HG03175 (cell line): ENCODE results near the gene MARS2.
"Not testable (repeated sequence)": the region's sequence is repeated elsewhere in the genome, so short reads cannot be mapped to it uniquely, and the experiment has no call there.

Experiments used
- ATAC-seq: cut with Tn5 transposase; IDR thresholded peaks from one replicate; pipeline ENCODE4 v1.9.1; 2021; ENCODE audit warnings: mild to moderate bottlenecking, moderate library complexity; ENCODE audit not compliant: unreplicated experiment

Gene MARS2

DNA sequence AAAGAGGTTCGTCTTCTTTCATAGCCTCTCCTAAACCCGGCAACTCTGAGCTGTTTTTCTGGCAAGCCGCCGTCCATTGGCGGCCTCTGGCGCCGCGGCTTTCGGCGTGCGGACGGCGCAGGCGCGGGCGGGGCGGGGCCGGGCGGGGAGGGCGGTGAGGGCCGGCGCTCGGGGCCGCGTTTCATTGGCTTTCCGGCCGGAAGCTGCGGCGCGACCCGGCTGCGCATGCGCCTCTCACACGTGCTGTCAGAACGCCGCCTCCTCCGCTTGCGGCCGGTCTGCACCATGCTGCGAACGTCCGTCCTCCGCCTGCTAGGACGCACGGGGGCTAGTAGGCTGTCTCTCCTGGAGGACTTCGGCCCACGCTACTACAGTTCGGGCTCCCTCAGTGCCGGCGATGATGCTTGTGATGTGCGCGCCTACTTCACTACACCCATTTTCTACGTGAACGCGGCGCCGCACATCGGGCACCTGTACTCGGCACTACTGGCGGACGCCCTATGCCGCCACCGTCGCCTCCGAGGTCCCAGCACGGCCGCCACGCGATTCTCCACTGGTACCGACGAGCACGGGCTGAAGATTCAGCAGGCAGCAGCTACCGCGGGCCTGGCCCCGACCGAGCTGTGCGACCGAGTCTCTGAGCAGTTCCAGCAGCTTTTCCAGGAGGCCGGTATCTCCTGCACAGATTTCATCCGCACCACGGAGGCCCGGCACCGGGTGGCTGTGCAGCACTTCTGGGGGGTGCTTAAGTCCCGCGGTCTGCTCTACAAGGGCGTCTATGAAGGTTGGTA, at the start of gene MARS2:
Gene MARS2 (plus strand): TSS at position 249 of the 791 bp plus-strand sequence. CDS start 37 bp downstream, at position 286.
- peak; percentile 83 for ATAC-seq

DNA sequence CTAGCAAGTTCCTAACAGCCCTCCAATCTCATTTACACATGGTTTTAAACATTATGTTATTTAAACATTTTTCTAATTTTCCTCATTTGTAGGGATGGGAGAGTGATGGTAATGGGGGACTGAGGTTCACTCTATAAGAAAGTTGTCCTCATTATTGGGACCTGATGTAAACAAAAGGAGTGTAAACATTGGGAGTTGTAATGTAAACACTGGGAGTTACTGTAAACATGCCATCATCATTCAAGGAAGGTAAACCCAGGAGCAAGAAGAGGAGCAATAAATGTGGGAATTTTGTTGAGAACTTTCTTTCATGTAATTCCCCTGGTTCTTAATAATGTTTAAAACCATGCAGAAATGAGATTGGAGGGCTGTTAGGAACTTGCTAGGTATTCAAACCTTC, 47.6 kb upstream of the MARS2 start:
- no peak for ATAC-seq

DNA sequence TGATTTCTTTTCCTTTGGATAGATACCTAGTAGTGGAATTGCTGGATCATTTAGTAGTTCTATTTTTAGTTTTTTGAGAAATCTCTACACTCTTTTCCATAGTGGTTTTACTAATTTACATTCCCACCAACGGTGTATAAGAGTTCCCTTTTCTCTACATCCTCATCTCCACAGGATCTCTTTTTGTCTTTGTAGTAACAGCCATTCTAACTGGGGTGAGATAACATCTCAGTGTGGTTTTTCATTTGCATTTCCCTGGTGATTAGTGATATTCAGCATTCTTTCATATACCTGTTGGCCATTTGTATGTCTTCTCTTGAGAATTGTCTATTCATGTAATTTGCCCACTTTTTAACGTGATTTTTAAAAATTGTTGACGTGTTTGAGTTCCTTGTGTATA, 43.5 kb upstream of the MARS2 start:
- no peak for ATAC-seq

DNA sequence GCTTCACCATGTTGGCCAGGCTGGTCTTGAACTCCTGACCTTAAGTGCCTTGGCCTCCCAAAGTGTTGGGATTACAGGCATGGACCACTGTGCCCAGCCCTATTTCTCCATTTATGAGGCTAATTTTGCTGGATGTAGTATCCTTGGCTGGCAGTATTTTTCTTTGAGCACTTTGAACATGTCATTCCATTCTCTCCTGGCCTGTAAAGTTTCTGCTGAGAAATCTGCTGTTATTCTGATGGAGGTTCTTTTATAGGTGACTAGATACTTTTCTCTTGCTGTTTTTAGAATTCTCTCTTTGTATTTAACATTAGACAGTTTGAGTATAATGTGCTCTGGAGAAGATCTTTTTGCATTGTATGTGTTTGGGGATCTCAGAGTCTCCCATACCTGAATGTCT, 38.9 kb upstream of the MARS2 start:
- ATAC-seq = no peak

DNA sequence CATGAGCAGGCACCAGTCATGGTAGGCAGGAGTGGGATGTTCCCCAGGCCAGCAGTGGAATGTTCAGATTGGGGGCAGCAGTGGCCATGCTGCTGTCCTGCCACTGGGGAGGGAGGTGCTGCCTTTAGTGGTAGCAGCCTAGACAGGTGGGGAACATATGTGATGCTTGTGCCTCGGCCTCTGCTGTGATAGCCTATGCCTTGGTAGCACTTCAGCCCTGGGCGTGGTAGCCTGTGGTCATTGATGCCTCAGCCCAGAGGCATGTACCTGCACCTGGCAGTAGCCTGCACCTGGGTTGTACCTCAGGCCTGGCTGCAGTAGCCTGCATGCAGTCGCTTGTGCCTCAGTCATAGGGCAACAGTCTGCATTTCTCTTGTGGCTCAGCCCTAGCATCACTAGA, 36.9 kb upstream of the MARS2 start:
- ATAC-seq = no peak

DNA sequence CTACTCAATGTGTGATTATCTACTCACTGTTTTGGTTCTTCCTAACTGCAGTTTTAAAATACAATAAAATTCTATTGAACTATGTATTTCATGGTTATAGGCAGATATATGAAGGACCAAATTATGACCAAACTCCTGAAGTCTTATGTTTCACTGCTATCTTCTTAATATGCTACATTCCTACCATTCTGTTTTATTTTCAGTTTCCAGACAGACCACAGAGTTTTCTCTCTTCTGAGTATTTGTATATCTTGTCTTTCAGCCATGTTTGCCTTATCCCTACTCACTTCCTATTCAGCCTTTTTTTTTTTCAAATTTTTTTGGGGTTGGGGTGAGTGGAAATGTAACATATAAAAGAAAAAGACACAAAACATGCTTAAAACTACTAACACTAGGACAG, 36.1 kb upstream of the MARS2 start:
- no peak for ATAC-seq

DNA sequence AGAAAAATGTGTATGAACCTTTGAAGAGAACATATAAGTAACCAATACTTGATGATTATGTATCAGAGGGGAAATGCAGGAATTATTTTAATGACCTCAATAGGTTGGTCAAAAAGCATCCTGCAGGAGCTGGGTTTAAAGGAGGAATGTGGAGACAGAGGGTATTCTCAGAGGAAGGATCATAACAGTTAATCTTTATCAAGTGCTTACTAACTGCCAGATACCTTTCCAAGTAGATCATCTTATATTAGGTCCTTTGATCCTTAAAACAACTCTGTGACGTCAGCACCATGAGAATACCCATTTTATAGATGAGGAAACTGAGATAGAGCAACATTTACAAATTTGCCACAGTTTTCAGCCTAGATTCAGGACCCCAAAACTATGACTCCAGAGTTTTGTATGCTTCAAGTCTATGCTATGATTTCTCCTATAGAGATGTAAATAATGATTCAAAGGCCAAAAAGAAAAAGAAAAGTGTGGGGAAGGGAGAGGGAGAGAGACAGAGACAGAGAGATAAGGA, 32.7 kb upstream of the MARS2 start:
- ATAC-seq = no peak

DNA sequence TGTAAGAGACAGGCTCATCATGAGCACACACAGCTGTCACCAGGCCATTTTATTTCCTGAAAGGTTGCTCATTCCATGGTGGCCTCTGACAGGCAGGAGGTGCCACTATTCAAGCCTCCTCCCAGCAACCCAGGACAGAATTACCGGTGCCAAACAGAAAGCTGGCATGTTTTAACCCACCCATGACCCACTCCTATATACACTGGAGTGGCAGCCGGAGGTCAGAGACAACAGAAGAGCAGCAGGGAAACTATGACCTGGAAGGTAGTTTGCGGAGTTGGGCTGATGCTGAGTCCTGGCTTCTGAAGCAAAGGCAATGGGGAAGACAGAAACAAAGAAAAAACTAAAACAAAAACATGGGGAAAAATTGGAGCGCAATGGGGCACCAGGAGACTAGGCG, 32.1 kb upstream of the MARS2 start:
- ATAC-seq = no peak

DNA sequence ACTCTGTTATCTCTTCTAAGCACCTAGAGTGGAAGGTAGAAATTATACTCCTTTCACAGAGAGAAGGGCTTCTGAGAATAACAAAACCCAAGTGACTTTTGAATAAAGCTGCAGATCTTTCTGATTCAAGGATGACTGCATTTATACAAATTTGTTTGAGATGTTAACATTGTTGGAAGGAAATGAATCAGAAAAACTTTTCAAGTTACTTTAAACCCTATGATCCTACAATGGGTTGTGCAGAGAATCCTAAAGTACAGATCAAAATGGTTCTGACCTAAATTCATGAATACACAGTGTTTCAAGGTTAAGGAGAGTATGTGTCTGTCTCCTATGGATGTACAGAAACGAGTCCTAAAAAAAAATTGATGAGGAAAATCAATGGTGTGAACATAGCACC, 31.6 kb upstream of the MARS2 start:
- no peak for ATAC-seq

DNA sequence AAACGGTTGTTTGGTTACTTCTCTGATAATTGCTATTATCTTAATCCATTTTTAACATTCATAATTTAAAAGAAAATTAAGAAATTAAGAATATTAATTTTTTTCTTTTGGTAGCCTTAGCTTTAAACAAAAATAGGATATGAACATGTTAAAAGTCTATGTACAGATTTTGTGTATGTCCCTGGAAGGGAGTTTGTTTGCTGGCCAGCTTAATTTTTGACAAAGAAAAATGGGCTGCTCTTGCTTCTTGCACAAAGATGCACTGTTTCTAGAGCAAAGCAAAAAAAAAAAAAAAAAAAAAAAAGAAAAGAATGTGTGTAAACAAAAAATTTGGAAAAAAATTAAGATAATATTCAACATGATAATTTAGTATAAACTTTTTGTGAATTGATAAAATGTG, 31.1 kb upstream of the MARS2 start:
- no peak for ATAC-seq

DNA sequence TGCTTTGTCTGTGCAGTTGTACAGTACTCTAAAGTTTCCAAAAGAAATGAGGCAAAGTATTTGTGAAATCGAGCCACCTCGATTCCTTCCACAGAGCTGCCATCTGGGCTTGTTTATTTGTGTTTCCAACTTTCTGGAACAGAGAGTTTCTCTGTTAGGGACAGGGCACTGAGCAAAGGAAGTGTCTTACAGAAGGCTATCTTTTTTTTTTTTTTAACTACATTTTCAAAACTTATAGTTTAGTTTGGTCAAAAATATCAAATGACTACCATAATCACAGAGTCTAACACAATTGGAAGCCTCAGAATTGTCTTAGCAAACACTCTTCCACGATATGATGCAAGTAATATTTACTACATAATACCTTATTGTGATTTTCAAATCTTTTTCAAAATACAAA, 30.6 kb upstream of the MARS2 start:
- no peak for ATAC-seq

DNA sequence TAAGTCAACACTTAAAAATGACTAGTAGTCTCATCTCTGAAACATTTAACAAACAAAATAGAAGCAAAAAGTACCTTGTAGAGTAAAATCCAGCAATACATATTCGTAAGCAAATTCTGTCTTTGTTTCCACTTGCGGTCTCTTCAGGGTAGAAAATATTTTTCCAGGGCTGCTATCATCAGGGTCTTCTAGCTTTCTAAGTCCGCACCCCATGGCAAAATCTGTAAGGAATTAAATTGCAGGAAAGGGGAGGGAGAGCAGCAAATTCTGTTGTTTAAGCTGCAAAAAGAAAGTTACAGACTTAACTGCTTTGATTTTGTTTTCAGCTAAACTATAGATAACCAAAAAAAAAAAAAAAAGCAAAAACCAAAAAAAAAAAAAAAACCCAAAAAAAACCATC, 29.9 kb upstream of the MARS2 start, which contains the start of gene RFTN2:
Gene RFTN2 (minus strand): TSS at position 342 of the 400 bp plus-strand sequence. CDS start 129 bp downstream, at position 213.
- ATAC-seq = no peak

DNA sequence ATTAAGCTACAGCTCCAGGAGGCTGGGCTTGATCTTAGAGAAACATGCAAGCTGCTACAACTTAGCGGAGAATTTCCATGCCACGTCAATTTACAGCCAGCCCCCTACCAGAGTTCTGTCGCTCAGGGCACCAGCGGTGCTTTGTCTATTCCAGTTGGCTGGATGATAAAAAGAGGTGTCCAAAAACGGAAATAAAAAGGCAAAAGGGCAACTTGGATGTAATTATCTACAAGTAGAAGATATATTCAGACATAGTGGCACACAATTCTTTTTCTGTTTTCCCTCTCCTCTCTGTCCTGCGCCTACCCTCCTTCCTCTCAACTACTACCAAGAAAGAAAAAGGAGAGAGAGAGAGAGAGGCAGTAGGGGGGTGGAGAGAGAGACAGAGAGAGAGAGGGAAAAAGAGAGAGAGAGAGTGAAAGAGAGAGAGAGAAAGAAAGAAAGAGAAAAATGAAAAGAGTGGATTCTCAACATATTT, 29.4 kb upstream of the MARS2 start:
- no peak for ATAC-seq

DNA sequence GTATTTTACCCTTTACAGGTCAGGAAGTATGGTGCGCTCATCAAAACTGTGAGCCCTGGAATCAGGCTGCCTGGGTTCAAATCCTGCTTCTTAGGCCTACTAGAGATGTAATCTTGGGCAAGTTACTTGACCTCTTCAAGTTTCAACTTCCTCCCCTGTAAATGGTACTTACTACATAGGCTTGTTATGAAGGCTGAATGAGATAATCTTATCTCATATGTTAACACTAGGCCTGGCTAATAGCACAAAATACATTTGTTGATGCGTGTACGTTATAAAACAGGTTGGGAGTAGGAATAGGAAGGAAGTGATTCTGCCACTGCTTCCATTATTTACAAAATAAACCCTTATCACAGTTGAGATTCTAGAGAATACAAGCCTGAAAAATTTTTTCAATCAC, 28.1 kb upstream of the MARS2 start:
- ATAC-seq = no peak

DNA sequence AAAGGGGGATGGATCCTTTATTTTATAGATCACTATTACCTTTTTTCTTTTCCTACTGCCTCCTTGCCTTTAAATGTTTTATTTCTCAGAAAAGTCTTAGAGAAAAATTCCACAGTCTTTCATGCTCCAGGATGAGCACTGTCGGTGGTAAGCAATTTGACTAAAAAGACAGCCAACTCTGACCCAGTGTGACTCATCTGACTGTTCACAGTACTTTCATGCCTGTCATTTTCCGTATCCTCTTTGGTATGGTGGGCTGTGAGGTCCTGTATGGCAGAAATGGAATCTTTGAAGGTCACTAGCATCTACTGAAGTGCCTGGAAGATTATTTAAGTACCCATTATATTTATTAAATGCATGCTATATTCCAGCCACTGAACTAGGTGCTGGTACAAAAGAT, 27.7 kb upstream of the MARS2 start:
- no peak for ATAC-seq

DNA sequence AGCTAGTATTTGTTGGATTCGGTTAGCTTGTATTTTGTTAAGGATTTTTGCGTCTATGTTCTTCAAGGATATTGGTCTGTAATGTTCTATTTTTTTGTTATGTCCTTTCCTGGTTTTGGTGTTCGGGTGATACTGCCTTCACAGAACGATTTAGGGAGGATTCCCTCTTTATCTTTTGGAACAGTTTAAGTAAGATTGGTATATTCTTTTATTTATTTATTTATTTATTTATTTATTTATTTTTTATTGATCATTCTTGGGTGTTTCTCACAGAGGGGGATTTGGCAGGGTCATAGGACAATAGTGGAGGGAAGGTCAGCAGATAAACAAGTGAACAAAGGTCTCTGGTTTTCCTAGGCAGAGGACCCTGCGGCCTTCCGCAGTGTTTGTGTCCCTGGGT, 10.0 kb upstream of the MARS2 start:
- ATAC-seq = not testable (repeated sequence)

DNA sequence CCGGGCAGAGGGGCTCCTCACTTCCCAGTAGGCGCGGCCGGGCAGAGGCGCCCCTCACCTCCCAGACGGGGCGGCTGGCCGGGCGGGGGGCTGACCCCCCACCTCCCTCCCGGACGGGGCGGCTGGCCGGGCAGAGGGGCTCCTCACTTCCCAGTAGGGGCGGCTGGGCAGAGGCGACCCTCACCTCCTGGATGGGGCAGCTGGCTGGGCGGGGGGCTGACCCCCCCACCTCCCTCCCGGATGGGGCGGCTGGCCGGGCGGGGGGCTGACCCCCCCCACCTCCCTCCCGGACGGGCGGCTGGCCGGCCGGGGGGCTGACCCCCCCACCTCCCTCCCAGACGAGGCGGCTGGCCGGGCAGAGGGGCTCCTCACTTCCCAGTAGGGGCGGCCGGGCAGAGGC, 9.2 kb upstream of the MARS2 start:
- ATAC-seq = not testable (repeated sequence)

DNA sequence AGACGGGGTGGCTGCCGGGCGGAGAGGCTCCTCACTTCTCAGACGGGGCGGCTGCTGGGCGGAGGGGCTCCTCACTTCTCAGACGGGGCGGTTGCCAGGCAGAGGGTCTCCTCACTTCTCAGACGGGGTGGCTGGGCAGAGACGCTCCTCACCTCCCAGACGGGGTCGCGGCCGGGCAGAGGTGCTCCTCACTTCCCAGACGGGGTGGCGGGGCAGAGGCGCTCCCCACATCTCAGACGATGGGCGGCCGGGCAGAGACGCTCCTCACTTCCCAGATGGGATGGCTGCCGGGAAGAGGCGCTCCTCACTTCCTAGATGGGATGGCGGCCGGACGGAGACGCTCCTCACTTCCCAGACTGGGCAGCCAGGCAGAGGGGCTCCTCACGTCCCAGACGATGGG, 8.6 kb upstream of the MARS2 start:
- not testable (repeated sequence) for ATAC-seq

DNA sequence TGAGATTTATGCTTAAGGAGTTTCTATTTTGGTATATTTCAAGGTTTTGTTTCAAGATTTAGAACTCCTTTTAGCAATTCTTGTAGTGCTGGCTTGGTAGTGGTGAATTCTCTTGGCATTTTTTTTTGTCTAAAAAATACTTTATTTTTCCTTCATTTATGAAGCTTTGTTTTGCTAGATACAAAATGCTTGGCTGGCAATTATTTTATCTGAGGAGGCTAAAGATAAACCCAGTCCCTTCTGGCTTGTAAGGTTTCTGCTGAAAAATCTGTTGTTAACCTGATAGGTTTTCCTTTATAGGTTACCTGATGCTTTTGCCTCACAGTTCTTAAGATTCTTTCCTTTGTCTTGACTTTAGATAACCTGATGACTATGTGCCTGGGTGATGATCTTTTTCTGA, 5.4 kb upstream of the MARS2 start:
- not testable (repeated sequence) for ATAC-seq

DNA sequence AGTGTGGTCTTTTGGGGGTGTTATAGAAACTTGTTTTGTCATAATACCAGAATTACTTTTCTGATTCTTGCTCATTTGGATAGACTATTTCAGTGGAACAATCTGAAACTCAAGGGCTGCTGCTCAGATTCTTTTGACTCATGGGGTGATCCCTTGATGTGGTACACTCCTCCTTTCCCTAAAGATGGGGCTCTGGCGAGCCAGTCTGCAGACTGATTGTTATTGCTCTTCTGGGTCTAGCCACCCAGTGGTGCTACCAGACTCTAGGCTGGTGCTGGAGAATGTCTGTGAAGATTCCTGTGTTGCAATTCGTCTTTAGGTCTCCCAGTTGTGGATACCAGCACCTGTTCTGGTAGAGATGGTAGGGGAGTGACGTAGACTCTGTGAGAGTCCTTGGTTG, 4.2 kb upstream of the MARS2 start:
- no peak for ATAC-seq

DNA sequence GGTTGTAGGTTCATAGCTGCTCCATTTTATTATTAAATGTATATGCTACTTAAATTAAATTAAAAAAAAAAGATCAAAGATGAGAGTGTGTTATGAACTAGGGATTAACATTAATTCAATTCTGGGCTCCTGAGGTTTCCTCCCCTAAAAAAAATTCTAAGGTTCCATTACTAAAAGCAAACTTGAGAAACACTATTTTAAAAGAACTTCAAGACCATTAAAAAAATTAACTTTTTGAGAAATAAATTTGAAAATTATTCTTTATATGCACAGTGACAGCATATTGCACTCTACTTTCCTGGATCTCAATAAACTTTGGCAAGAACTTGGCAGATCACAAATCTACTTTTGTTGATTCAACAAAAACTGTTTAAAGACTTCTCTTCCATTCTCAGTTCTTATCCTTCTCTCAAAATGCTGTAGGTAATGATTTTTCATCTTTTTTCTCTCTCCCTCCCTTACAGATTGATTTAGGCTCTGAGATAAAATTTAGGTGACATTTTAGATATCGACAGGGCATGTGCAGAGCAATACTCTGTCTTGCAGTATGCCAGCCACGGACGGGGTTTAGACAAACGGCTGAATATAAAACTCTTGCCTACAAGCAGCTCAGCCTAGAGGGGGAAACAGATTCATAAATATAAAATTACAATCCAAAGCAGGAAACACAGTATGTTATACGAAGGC, 592 bp upstream of the MARS2 start:
- peak; percentile 42 for ATAC-seq
